Measurements from ENCODE around the gene ZNF483. TPM values are rescaled to one million over a fixed set of nuclear protein-coding genes. Genes with fewer than 3 reads are reported as not detected.
A peak's percentile ranks its signal among the peaks of the same experiment; 100 is the strongest.
"Not testable (repeated sequence)": the region's sequence is repeated elsewhere in the genome, so short reads cannot be mapped to it uniquely, and the experiment has no call there.

ZNF483 gene
- total RNA-seq, 1 donor from 2014 or later, result 2.2 TPM

GRCh38 chr9:111548623-111549022 lies 23.6 kb downstream of the ZNF483 start:
- H3K4me3 ChIP-seq (ENCODE audit: low read depth, low read length), result no peak overlapping the region
- no peak for DNase-seq (ENCODE audit: low read depth)
- TF ChIP-seq, protein P1, sequence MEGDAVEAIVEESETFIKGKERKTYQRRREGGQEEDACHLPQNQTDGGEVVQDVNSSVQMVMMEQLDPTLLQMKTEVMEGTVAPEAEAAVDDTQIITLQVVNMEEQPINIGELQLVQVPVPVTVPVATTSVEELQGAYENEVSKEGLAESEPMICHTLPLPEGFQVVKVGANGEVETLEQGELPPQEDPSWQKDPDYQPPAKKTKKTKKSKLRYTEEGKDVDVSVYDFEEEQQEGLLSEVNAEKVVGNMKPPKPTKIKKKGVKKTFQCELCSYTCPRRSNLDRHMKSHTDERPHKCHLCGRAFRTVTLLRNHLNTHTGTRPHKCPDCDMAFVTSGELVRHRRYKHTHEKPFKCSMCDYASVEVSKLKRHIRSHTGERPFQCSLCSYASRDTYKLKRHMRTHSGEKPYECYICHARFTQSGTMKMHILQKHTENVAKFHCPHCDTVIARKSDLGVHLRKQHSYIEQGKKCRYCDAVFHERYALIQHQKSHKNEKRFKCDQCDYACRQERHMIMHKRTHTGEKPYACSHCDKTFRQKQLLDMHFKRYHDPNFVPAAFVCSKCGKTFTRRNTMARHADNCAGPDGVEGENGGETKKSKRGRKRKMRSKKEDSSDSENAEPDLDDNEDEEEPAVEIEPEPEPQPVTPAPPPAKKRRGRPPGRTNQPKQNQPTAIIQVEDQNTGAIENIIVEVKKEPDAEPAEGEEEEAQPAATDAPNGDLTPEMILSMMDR (conservative IDR thresholded peaks at IDR 0.05; ENCODE audit: low read depth, low read length), result no peak

- DNase-seq (ENCODE audit: low read depth); H3K4me3 ChIP-seq (ENCODE audit: low read depth, low read length): not testable (repeated sequence)
Observed at GRCh38 chr9:111555425-111555824, 30.4 kb downstream of the ZNF483 start.

GRCh38 chr9:111559000-111559610 lies 34.1 kb downstream of the ZNF483 start:
- H3K4me3 ChIP-seq (ENCODE audit: low read depth, low read length), result no peak overlapping the region
- peak; percentile 45 for DNase-seq (ENCODE audit: low read depth)
- TF ChIP-seq, protein P1 (conservative IDR thresholded peaks at IDR 0.05; ENCODE audit: low read depth, low read length), result no peak

GRCh38 chr9:111561165-111561719 lies 36.3 kb downstream of the ZNF483 start:
- TF ChIP-seq, protein P1 (conservative IDR thresholded peaks at IDR 0.05; ENCODE audit: low read depth, low read length), result no peak
- no peak for DNase-seq (ENCODE audit: low read depth)
- no peak overlapping the region for H3K4me3 ChIP-seq (ENCODE audit: low read depth, low read length)

DNA sequence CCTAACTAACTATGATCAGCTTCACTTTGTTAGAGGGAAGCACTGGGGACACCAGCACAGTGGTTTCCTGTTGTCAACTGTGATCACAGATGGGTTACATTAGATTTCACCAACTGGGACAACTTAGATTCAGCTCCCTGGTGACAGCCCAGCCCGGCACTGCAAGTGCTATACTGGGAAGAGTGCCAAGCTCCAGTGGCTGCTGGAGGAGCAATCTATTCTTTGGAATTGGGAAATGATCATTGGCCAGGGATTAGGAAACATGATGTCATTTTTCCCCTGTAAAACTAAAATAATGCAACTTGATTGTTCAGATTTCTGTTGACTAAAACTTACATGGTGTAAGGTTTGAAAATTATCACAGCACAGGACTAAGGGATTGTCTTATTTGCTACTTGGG lies 41.3 kb downstream of the ZNF483 start:
- TF ChIP-seq, protein P1 (conservative IDR thresholded peaks at IDR 0.05; ENCODE audit: low read depth, low read length), result no peak
- DNase-seq (ENCODE audit: low read depth), result no peak
- no peak overlapping the region for H3K4me3 ChIP-seq (ENCODE audit: low read depth, low read length)

DNA sequence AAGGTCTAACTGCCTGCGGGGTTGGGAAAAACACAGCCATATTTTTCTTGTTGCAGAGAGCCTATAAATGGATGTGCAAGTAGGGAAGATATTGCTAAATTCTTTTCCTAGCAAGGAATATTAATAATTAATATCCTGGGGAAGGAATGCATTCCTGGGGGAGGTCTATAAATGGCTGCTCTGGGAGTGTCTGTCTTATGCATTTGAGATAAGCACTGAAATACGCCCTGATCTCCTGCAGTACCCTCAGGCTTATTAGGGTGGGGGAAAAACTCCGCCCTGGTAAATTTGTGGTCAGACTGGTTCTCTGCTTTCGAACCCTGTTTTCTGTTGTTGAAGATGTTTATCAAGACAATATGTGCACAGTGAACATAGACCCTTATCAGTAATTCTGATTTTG lies 43.1 kb downstream of the ZNF483 start:
- DNase-seq (ENCODE audit: low read depth); H3K4me3 ChIP-seq (ENCODE audit: low read depth, low read length): not testable (repeated sequence)

DNA sequence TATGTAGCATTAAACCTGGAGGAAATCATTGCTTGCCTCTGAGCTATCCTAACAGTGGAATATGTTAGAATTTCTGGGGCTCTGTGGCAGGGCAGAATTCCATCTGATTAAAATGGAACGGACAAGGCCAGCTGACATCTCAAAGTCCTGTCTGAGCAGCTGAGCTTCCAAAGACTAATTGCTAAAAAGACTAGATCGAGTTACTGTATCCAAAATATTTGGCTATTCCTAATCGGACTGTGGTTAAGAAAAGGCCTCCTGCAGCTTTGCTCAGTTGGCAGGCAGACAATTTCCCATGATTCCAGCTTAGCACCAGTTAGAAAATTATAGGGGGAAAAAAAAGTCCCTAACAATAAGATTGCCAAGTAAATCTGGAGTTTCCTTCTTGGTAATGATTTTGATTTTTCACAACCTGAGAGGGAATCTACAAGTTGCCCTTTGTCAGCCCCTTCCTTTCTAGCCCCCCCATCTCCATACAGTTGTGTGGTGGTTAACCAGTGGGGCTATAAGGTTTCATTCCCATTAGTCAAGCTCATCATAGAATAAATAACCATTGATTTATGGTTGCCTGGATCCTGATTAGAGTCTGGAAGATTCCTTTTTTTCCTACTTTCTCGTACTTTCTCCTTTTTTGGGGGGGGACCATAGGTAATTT lies 48.1 kb downstream of the ZNF483 start:
- TF ChIP-seq, protein P1 (conservative IDR thresholded peaks at IDR 0.05; ENCODE audit: low read depth, low read length), result no peak
- no peak for DNase-seq (ENCODE audit: low read depth)
- no peak overlapping the region for H3K4me3 ChIP-seq (ENCODE audit: low read depth, low read length)

DNA sequence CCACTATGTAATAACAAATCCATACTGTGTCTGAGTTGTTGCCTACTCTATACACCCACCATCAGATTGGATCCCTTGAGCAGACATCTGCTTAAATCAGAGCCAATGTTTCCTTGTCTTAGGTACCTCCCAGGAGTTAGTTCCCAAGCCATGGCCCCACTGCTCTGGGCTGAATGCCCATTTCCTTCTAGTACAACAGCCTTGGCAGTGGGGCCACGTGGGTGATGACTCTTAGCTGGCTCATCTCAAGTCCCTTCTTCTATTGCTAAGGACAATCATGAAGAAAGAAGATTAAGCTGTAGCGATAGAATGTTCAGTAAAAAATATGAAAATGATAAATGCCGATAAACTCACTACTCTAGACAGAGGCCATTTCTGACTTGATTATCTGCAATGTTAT lies 57.9 kb downstream of the ZNF483 start:
- TF ChIP-seq, protein P1 (conservative IDR thresholded peaks at IDR 0.05; ENCODE audit: low read depth, low read length), result no peak
- H3K4me3 ChIP-seq (ENCODE audit: low read depth, low read length), result no peak overlapping the region
- DNase-seq (ENCODE audit: low read depth), result no peak
